CD4-positive, alpha-beta T cell treated with Interleukin-6 for 4 hours (primary cell): Measurements from ENCODE around the gene USP28.
"Not testable (repeated sequence)": the region's sequence is repeated elsewhere in the genome, so short reads cannot be mapped to it uniquely, and the experiment has no call there.

Experiments
- DNase-seq: peaks from one replicate; pipeline ENCODE4 v3.0.0-alpha.2; 2020; ENCODE audit warnings: mixed read lengths

Gene USP28

GRCh38 chr11:113771964-113772363 lies 103.4 kb downstream of the USP28 start:
- DNase-seq = no peak

GRCh38 chr11:113764527-113765219 lies 110.7 kb downstream of the USP28 start:
- no peak for DNase-seq

GRCh38 chr11:113763040-113763439 lies 112.3 kb downstream of the USP28 start:
- not testable (repeated sequence) for DNase-seq

GRCh38 chr11:113760241-113760640 lies 115.1 kb downstream of the USP28 start:
- no peak for DNase-seq

- no peak for DNase-seq
Measured at GRCh38 chr11:113752932-113753331, 122.4 kb downstream of the USP28 start.
